K562 (cell line): ENCODE data around the gene OR2AT4. TPM values are rescaled to one million over a fixed set of nuclear protein-coding genes. Genes with fewer than 3 reads are reported as not detected.

Experiments used
- ATAC-seq: fragments of 200-7000 bp; cut with Tn5 transposase; 3 replicates; pipeline ENCODE4 v1.9.1; 2020; ENCODE audit warnings: moderate library complexity
- BruUV-seq: library from RNA; stranded (reverse); fragments of 400-500 nt; replicated peaks from 2 replicates; lab custom pipeline; 2021; lab: Mats Ljungman, UMichigan
- CTCF ChIA-PET: fragments of 300-600 bp; formaldehyde crosslinking; extraction: SDS; loops from one replicate; lab custom pipeline; 2021; ENCODE audit warnings: low intra/inter-chr PET ratio; lab: Yijun Ruan, JAX
- POLR2A ChIA-PET: fragments of 300-600, 350-650 bp; sonication (Branson Sonifier 250); formaldehyde crosslinking; extraction: SDS; loops from one replicate; lab custom pipeline; 2021; ENCODE audit warnings: antibody characterized with exemption, inconsistent platforms; lab: Yijun Ruan, JAX
- DNase-seq, 4 experiments: peaks; one replicate each; pipeline versions ENCODE4 v3.0.0 to v3.0.0-alpha.2; 2011 to 2018; ENCODE audit warnings: low spot score in 3 of 4, mixed read lengths in 3 of 4; ENCODE audit errors: extremely low read depth in 1 of 4
- FAIRE-seq: peaks from 2 replicates; lab custom pipeline; 2011; peaks lifted over from hg19 to GRCh38; lab: Jason Lieb, UNC
- H2AFZ ChIP-seq: 2 replicates; pipeline ENCODE4 v1.6.0; 2011; ENCODE audit warnings: low read depth, low read length, control low read depth, inconsistent platforms
- H3K27ac ChIP-seq: fragments of 200-600 bp; 3 replicates; pipeline ENCODE4 v1.8.0; 2011; ENCODE audit warnings: low read depth, mild to moderate bottlenecking, control low read depth, inconsistent platforms, low read length, moderate library complexity, mixed read lengths; ENCODE audit errors: extremely low read depth
- H3K27me3 ChIP-seq, 2 experiments: fragments of 300-600 bp in 1 of 2; 2 replicates in 1 of 2; 3 replicates in 1 of 2; pipeline versions ENCODE4 v1.6.0 to v1.8.0; 2011; ENCODE audit warnings: inconsistent platforms in 2 of 2, low read length in 2 of 2, mild to moderate bottlenecking in 1 of 2, mixed read lengths in 1 of 2, moderate library complexity in 1 of 2; ENCODE audit not compliant: control insufficient read depth in 2 of 2, insufficient read depth in 2 of 2
- H3K36me3 ChIP-seq: fragments of 300-600 bp; 3 replicates; pipeline ENCODE4 v1.8.0; 2011; ENCODE audit warnings: mild to moderate bottlenecking, low read length, inconsistent platforms; ENCODE audit not compliant: control insufficient read depth, insufficient read depth
- H3K4me1 ChIP-seq, 2 experiments: fragments of 200-600 bp in 1 of 2; replicated peaks in 1 of 2; 2 replicates in 1 of 2; 3 replicates in 1 of 2; pipeline versions ENCODE4 v1.5.1 to v1.8.0; 2011; ENCODE audit warnings: inconsistent platforms in 2 of 2, low read length in 2 of 2, mild to moderate bottlenecking in 1 of 2, mixed read lengths in 1 of 2, moderate library complexity in 1 of 2; ENCODE audit not compliant: control insufficient read depth in 2 of 2, insufficient read depth in 2 of 2
- H3K4me2 ChIP-seq: 2 replicates; pipeline ENCODE4 v1.6.1; 2011; ENCODE audit warnings: low read length, control low read depth, inconsistent platforms, mixed read lengths; ENCODE audit not compliant: insufficient read depth
- H3K4me3 ChIP-seq: fragments of 200-600 bp; sonication (generic), shearing (Covaris generic); 2 replicates; pipeline ENCODE4 v1.5.1; 2016; ENCODE audit warnings: control low read depth, inconsistent platforms
- H3K79me2 ChIP-seq: fragments of 200-600 bp; 3 replicates; pipeline ENCODE4 v1.8.0; 2011; ENCODE audit warnings: low read length, inconsistent platforms; ENCODE audit not compliant: control insufficient read depth, insufficient read depth
- H3K9ac ChIP-seq, 2 experiments: 2 replicates each; pipeline versions ENCODE4 v1.6.0 to v1.6.1; 2011; ENCODE audit warnings: low read depth in 2 of 2, low read length in 2 of 2, control low read depth in 1 of 2, inconsistent platforms in 1 of 2, mild to moderate bottlenecking in 1 of 2, mixed read lengths in 1 of 2; ENCODE audit not compliant: insufficient read depth in 1 of 2
- H3K9me1 ChIP-seq: one replicate; pipeline ENCODE4 v1.6.0; 2011; ENCODE audit warnings: inconsistent platforms, mild to moderate bottlenecking, low read length, moderate library complexity; ENCODE audit not compliant: control insufficient read depth, insufficient read depth
- H3K9me3 ChIP-seq: replicated peaks from 2 replicates; pipeline ENCODE4 v1.5.1; 2011; ENCODE audit warnings: low read depth, low read length, inconsistent platforms; ENCODE audit not compliant: control insufficient read depth, insufficient read depth
- H4K20me1 ChIP-seq: replicated peaks from 2 replicates; pipeline ENCODE4 v1.6.1; 2011; ENCODE audit warnings: low read length, inconsistent platforms, mixed read lengths; ENCODE audit not compliant: control insufficient read depth, insufficient read depth
- HCFC1 ChIP-seq: IDR thresholded peaks from 2 replicates; pipeline ENCODE4 v1.6.1; 2012; ENCODE audit warnings: low read depth, low read length, improper control_type of control experiment
- STAT5B ChIP-seq: fragments of 250-450 bp; sonication (Bioruptor Pico); IDR thresholded peaks from 2 replicates; pipeline ENCODE4 v1.8.0; 2021; ENCODE audit warnings: mild to moderate bottlenecking, inconsistent platforms
- TARDBP ChIP-seq: fragments of 450-650 bp; IDR thresholded peaks from 2 replicates; pipeline ENCODE4 v1.6.1; 2016
- ZNF239 ChIP-seq: fragments of 250-450 bp; sonication (Bioruptor Pico); IDR thresholded peaks from 2 replicates; pipeline ENCODE4 v1.4.0; 2020; ENCODE audit warnings: mild to moderate bottlenecking
- ZNF766 ChIP-seq: fragments of 200-800 bp; sonication (Bioruptor generic); conservative IDR thresholded peaks from 2 replicates; pipeline ENCODE4 v1.6.1; 2016; ENCODE audit warnings: missing genetic modification characterization, missing compliant biosample characterization
- WGBS: fragments of 100-300 bp; shearing (Covaris generic); methylation state at CpG from one replicate; pipeline ENCODE4 v1.1.6; 2016; ENCODE audit warnings: low coverage, mixed read lengths; ENCODE audit not compliant: insufficient coverage; ENCODE audit errors: missing lambda C conversion rate; 5-methylcytosine and 5-hydroxymethylcytosine counted together
- in situ Hi-C: fragments of 300-500 bp; cut with MboI; formaldehyde crosslinking; loops from 4 replicates; pipeline ENCODE4 v1.15.0; 2018; ENCODE audit warnings: inconsistent platforms, mixed read lengths
- intact Hi-C: fragments of 100-400 bp; cut with micrococcal nuclease; formaldehyde crosslinking; loops from 2 replicates; pipeline ENCODE4 v1.14.2; 2022
- polyA plus RNA-seq, 8 experiments: library from polyadenylated mRNA; depleted of rRNA in 4 of 8; stranded (reverse) in 5 of 8; unstranded in 3 of 8; fragments of >200 nt; fragmentation: Nextera tagmentation in 2 of 8; fragmentation: Illumina TruSeq in 1 of 8; extraction: Ambion mirVana in 2 of 8; extraction: Trizol in 1 of 8; gene quantifications; 2 replicates each; pipeline versions ENCODE4 v1.2.1 to v1.2.3, GENCODE V29; 2011 to 2014; ENCODE audit warnings: inconsistent platforms in 1 of 8, missing spikeins in 1 of 8
- total RNA-seq, 7 experiments: library from RNA; depleted of rRNA in 6 of 7; stranded (reverse); fragments of >200 nt in 6 of 7; fragmentation: Illumina TruSeq in 2 of 7; extraction: Trizol in 2 of 7; gene quantifications; 2 replicates each; pipeline versions ENCODE4 v1.2.1 to v1.2.3, GENCODE V29; 2011 to 2021; ENCODE audit warnings: low replicate concordance in 1 of 7
- TF ChIP-seq, protein P1 (sequence below): sonication (generic); formaldehyde crosslinking; IDR thresholded peaks from 2 replicates; pipeline ENCODE4 v1.8.1; 2022; ENCODE audit warnings: missing genetic modification reagents

OR2AT4 gene
- total and polyA plus RNA-seq, 9 of the 15 experiments (the other 6 are each of a cell fraction or from before 2014, with no cell fraction given): 0.86 to 3.1 (median 2.0) TPM

- Histone ChIP-seq H2AFZ (no peak overlapping the region), H3K27me3 (no peaks in the 10 kb centered on the region), H4K20me1 (no peaks in the 10 kb centered on the region), H3K4me2 (no peak overlapping the region), H3K4me3 (no peak overlapping the region), H3K36me3 (no peaks in the 10 kb centered on the region), H3K9ac (no peak overlapping the region), H3K27ac (no peak overlapping the region), H3K79me2 (no peaks in the 10 kb centered on the region), H3K9me3 (no peaks in the 10 kb centered on the region), H3K9me1 (no peaks in the 10 kb centered on the region), H3K4me1 (peaks cover 0 to 5% of the 10 kb centered on the region in 2 experiments; a peak in 3 of 5 replicates)
- in situ Hi-C loops (no loop called here), intact Hi-C loops (no loop called here)
- no TSS peak for BruUV-seq
- ChIA-PET POLR2A (no interaction called here), CTCF (no interaction called here)
- DNase-seq (no peak), ATAC-seq (no peak), FAIRE-seq (no peak)
- TF ChIP-seq, protein P1, sequence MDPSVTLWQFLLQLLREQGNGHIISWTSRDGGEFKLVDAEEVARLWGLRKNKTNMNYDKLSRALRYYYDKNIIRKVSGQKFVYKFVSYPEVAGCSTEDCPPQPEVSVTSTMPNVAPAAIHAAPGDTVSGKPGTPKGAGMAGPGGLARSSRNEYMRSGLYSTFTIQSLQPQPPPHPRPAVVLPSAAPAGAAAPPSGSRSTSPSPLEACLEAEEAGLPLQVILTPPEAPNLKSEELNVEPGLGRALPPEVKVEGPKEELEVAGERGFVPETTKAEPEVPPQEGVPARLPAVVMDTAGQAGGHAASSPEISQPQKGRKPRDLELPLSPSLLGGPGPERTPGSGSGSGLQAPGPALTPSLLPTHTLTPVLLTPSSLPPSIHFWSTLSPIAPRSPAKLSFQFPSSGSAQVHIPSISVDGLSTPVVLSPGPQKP (CRISPR knock-in tag): no peak
- no peak for TF ChIP-seq STAT5B (CRISPR knock-in tag)
- no peak for TF ChIP-seq HCFC1
- TF ChIP-seq TARDBP: no peak
- TF ChIP-seq ZNF766 (CRISPR knock-in tag): no peak
- no peak for TF ChIP-seq ZNF239
- 81% methylated on average over 11 of the region's 11 CpGs for WGBS
Measured at GRCh38 chr11:75040167-75040770, 56.4 kb downstream of the OR2AT4 start.
